Hepatocyte (in vitro differentiated cells): ENCODE measurements around the gene ANKS1B. TPM values are rescaled to one million over a fixed set of nuclear protein-coding genes. Genes with fewer than 3 reads are reported as not detected.

Experiments
- DNase-seq: peaks from one replicate; pipeline ENCODE4 v3.0.0-alpha.2; 2016; ENCODE audit warnings: low spot score
- H2AFZ ChIP-seq: fragments of 200-600 bp; sonication (generic); 2 replicates; pipeline ENCODE4 v1.6.0; 2016; ENCODE audit warnings: antibody characterized with exemption, mild to moderate bottlenecking
- H3K27ac ChIP-seq: fragments of 200-600 bp; sonication (generic); 2 replicates; pipeline ENCODE4 v1.5.1; 2016; ENCODE audit warnings: mild to moderate bottlenecking
- H3K27me3 ChIP-seq: fragments of 200-600 bp; sonication (generic); 2 replicates; pipeline ENCODE4 v1.6.1; 2016
- H3K36me3 ChIP-seq: fragments of 200-600 bp; sonication (generic); replicated peaks from 2 replicates; pipeline ENCODE4 v1.5.1; 2016; ENCODE audit warnings: low read depth; ENCODE audit not compliant: insufficient read depth
- H3K4me1 ChIP-seq: fragments of 200-600 bp; sonication (generic); 2 replicates; pipeline ENCODE4 v1.5.1; 2016; ENCODE audit warnings: mild to moderate bottlenecking, moderate library complexity; ENCODE audit not compliant: insufficient read depth
- H3K4me2 ChIP-seq: fragments of 200-600 bp; sonication (generic); 2 replicates; pipeline ENCODE4 v1.6.0; 2016
- H3K4me3 ChIP-seq: fragments of 200-600 bp; sonication (generic); 2 replicates; pipeline ENCODE4 v1.5.1; 2016; ENCODE audit warnings: mild to moderate bottlenecking
- H3K79me2 ChIP-seq: fragments of 200-600 bp; sonication (generic); 2 replicates; pipeline ENCODE4 v1.6.0; 2017; ENCODE audit warnings: mild to moderate bottlenecking
- H3K9me2 ChIP-seq: fragments of 200-600 bp; sonication (generic); replicated peaks from 2 replicates; pipeline ENCODE4 v1.6.0; 2017; ENCODE audit warnings: mild to moderate bottlenecking; ENCODE audit not compliant: insufficient read depth
- H3K9me3 ChIP-seq: fragments of 200-600 bp; sonication (generic); 2 replicates; pipeline ENCODE4 v1.5.1; 2016; ENCODE audit warnings: low read depth, mild to moderate bottlenecking
- H4K20me1 ChIP-seq: fragments of 200-600 bp; sonication (generic); 2 replicates; pipeline ENCODE4 v1.6.0; 2016; ENCODE audit warnings: mild to moderate bottlenecking; ENCODE audit not compliant: insufficient read depth, poor library complexity, severe bottlenecking
- CTCF ChIP-seq: fragments of 200-600 bp; sonication (generic); IDR thresholded peaks from 2 replicates; pipeline ENCODE4 v1.5.1; 2016; ENCODE audit warnings: antibody characterized with exemption, mild to moderate bottlenecking; ENCODE audit not compliant: poor library complexity
- EZH2 ChIP-seq: fragments of 200-600 bp; sonication (generic); IDR thresholded peaks from 2 replicates; pipeline ENCODE4 v1.6.1; 2016; ENCODE audit warnings: antibody characterized with exemption, mild to moderate bottlenecking, borderline replicate concordance
- EZH2phosphoT487 ChIP-seq: fragments of 200-600 bp; sonication (generic); IDR thresholded peaks from one replicate; pipeline ENCODE4 v1.6.1; 2018; ENCODE audit warnings: antibody characterized with exemption, mild to moderate bottlenecking, low read depth, moderate library complexity; ENCODE audit not compliant: unreplicated experiment, severe bottlenecking
- WGBS: methylation state at CpG from one replicate; pipeline ENCODE4 v1.1.6; 2016; ENCODE audit warnings: low lambda C conversion rate; ENCODE audit errors: missing lambda C conversion rate; 5-methylcytosine and 5-hydroxymethylcytosine counted together
- polyA plus RNA-seq: library from polyadenylated mRNA; unstranded; fragments of >200 nt; fragmentation: Nextera tagmentation; extraction: Ambion mirVana; gene quantifications from 2 replicates; pipeline ENCODE4 v1.2.1, GENCODE V29; 2016
- total RNA-seq: library from RNA; depleted of rRNA; stranded (reverse); fragments of >200 nt; gene quantifications from 2 replicates; pipeline ENCODE4 v1.2.3, GENCODE V29; 2014

ANKS1B gene
- total and polyA plus RNA-seq, 2 experiments from 2014 or later, result 1.6 to 2.2 TPM

- 91% methylated on average over 2 of the region's 2 CpGs for WGBS
- Histone ChIP-seq H3K4me3 (no peak overlapping the region), H4K20me1 (no peaks in the 10 kb centered on the region), H3K27ac (no peak overlapping the region), H3K79me2 (no peaks in the 10 kb centered on the region), H3K9me2 (no peaks in the 10 kb centered on the region), H2AFZ (no peak overlapping the region), H3K36me3 (no peaks in the 10 kb centered on the region), H3K9me3 (no peaks in the 10 kb centered on the region), H3K27me3 (no peaks in the 10 kb centered on the region), H3K4me1 (no peaks in the 10 kb centered on the region), H3K4me2 (no peak overlapping the region)
- DNase-seq, result no peak
- no peak for TF ChIP-seq EZH2phosphoT487
- TF ChIP-seq CTCF, result no peak
- TF ChIP-seq EZH2, result no peak
Observed at GRCh38 chr12:98852181-98852580, 1132.6 kb downstream of the ANKS1B start.

GRCh38 chr12:98847242-98847641, 1137.5 kb downstream of the ANKS1B start:
- 90% methylated on average over 2 of the region's 2 CpGs for WGBS
- no peak for DNase-seq
- H3K4me1 ChIP-seq, result no peaks in the 10 kb centered on the region
- no peaks in the 10 kb centered on the region for H3K36me3 ChIP-seq
- H3K4me3 ChIP-seq, result no peak overlapping the region
- no peaks in the 10 kb centered on the region for H3K9me2 ChIP-seq
- no peak overlapping the region for H2AFZ ChIP-seq
- TF ChIP-seq CTCF (no peak), EZH2 (no peak), EZH2phosphoT487 (no peak)
- H3K79me2 ChIP-seq, result no peaks in the 10 kb centered on the region
- H3K9me3 ChIP-seq, result no peaks in the 10 kb centered on the region
- H3K4me2 ChIP-seq, result no peak overlapping the region
- no peaks in the 10 kb centered on the region for H4K20me1 ChIP-seq
- no peaks in the 10 kb centered on the region for H3K27me3 ChIP-seq
- no peak overlapping the region for H3K27ac ChIP-seq

- Histone ChIP-seq H3K9me2 (no peaks in the 10 kb centered on the region), H3K79me2 (no peaks in the 10 kb centered on the region), H3K4me1 (no peaks in the 10 kb centered on the region), H3K36me3 (no peaks in the 10 kb centered on the region), H3K9me3 (no peaks in the 10 kb centered on the region), H3K4me3 (no peak overlapping the region), H4K20me1 (no peaks in the 10 kb centered on the region), H3K27ac (no peak overlapping the region), H3K4me2 (no peak overlapping the region), H3K27me3 (no peaks in the 10 kb centered on the region), H2AFZ (no peak overlapping the region)
- TF ChIP-seq CTCF (no peak), EZH2phosphoT487 (no peak), EZH2 (no peak)
- DNase-seq, result no peak
Observed at GRCh38 chr12:98845957-98846356, 1138.8 kb downstream of the ANKS1B start.

- Histone ChIP-seq H3K4me3 (no peak overlapping the region), H3K4me2 (no peak overlapping the region), H3K9me3 (no peaks in the 10 kb centered on the region), H3K79me2 (no peaks in the 10 kb centered on the region), H3K27me3 (peaks cover 9% of the 10 kb centered on the region), H3K36me3 (no peaks in the 10 kb centered on the region), H4K20me1 (no peaks in the 10 kb centered on the region), H3K27ac (no peak overlapping the region), H2AFZ (no peak overlapping the region), H3K9me2 (no peaks in the 10 kb centered on the region), H3K4me1 (no peaks in the 10 kb centered on the region)
- DNase-seq, result no peak
- TF ChIP-seq EZH2phosphoT487 (no peak), CTCF (no peak), EZH2 (no peak)
- 83% methylated on average over 3 of the region's 3 CpGs for WGBS
Observed at GRCh38 chr12:98840325-98840724, 1144.4 kb downstream of the ANKS1B start.
